Activated T-cell treated with anti-CD3 and anti-CD28 coated beads, Interleukin-2, amount 50 U/mL, for 1 hour (primary cell): ENCODE results near the gene FBRSL1.
"Not testable (repeated sequence)": the region's sequence is repeated elsewhere in the genome, so short reads cannot be mapped to it uniquely, and the experiment has no call there.

Source experiments
- DNase-seq: peaks from one replicate; pipeline ENCODE4 v3.0.0-alpha.2; 2020

Gene FBRSL1

DNA sequence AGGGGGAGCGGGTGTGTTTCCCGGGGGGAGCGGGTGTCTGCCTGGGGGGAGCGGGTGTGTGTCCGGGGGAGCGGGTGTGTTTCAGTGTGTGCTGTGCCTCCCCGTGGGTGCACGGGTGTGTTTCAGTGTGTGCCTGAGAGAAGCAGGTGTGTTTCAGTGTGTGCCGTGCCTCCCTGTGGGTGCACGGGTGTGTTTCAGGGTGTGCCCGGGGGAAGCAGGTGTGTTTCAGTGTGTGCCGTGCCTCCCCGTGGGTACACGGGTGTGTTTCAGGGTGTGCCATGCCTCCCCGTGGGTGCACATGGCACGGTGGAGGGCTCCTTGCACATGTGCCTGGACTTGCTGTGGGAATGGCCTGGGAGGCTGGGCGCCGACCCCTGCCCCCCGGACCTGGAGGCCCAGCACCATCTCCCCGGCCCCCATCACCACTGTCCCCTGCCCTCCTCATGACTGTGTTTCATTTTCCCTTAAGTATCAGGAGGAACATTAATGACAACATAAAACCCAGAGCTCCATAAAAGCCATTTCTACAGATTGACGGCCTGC is 38.7 kb downstream of the FBRSL1 start:
- DNase-seq: no peak

DNA sequence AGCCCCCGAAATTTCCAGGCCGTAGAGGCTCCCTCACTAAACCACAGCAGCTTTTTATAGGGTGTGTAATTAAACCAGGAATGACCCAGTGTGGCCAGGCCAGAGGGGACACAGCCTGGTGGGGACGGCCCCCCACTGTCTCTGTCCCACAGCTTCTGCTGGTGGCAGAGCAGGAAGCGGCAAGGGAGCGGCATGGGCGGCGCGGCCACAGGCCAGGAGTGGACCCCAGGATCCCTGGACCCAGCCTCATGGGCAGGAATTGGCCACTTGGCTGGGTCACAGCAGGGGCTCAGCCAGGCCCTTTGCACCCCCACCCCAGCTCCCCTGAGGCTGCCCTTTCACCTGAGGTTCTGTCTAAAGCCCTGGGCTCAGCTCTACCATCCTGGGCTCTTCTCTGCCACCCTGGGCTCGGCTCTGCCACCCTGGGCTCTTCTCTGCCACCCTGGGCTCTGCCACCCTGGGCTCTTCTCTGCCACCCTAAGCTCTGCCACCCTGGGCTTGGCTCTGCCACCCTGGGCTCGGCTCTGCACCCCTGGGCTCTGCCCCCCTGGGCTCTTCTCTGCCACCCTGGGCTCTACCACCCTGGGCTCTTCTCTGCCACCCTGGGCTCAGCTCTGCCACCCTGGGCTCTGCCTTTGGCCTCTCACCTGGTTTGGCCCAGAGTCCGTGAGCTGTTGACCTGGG is 39.3 kb downstream of the FBRSL1 start:
- no peak for DNase-seq

DNA sequence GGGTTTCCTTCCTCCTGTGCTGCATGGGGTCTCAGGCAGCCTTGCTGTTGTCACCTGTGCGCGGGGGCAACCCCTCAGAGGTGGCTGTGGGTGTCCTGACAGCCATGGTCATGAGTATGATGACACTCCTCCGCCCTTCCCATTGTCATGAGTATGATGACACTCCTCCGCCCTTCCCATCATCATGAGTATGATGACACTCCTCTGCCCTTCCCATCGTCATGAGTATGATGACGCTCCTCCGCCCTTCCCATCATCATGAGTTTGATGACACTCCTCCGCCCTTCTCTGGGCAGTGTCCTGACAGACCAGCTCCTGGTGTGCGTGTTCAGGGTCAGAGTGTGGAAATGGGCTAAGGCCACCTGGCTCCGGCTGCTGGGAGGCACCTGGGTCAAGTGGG is 40.0 kb downstream of the FBRSL1 start:
- DNase-seq: no peak

DNA sequence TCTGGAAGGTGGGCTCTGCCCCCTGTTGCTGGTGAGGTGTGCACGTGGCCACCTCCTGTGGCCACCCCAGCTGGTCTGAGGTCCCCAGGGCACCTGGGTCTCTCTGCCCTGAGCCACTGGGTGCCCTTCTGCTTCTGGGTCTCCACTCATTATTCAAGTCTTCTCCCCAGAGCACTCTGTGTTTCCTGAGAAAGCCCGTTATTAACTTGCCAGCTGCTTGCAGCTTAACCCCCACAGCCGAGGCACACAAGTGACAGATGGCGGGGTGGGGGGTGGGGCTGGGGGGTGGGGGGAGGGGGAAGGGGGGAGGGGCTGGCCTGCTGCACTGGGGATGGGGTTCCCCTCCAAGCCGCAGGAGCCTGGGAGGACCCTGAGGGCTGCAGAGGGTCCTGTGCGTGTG is 40.5 kb downstream of the FBRSL1 start:
- DNase-seq: no peak

DNA sequence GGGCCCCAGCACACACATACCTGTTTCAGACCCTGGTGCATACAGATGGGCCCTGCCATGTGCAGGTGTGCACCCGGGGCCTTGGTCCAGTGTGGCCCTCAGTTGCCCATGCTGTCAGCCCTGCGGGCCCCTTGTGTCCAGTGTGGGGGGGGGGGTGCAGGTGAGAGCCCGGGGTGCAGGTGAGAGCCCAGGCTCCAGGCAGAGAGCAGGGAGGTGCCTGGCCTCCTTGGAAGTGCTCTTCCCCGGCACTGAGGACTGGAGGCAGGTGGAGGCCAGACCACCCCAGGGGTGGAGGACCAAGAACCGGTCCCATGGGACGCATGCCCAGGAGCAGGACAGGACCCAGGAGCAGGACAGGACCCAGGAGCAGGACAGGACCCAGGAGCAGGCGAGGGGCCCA is 40.9 kb downstream of the FBRSL1 start:
- DNase-seq: no peak

DNA sequence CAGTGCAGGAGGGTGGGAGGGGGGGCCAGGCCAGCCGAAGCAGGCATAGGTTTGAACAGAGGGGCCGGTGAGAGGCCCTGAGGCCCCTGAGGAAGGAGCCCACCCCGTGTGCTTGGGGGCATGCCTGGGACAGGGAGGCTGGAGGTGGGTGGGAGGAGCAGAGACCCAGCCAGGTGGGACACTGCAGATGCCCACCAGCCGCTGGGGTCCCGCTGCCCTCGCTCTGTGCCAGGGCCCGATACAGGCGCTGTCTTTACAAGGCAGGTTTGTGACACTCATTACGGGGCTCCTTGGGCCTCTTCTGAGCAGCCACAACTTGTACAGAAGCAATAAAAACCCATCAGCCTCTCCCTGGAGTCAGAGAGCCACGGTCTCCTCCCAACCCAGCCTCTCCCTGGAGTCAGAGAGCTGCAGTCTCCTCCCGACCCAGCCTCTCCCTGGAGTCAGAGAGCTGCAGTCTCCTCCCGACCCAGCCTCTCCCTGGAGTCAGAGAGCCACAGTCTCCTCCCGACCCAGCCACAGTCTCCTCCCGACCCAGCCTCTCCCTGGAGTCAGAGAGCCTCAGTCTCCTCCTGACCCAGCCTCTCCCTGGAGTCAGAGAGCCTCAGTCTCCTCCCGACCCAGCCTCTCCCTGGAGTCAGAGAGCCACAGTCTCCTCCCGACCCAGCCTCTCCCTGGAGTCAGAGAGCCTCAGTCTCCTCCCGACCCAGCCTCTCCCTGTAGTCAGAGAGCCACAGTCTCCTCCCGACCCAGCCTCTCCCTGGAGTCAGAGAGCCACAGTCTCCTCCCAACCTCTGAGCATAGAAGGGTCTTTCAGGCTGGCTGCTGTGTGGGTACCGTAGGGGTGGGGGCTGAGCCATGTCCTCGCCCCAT is 43.0 kb downstream of the FBRSL1 start:
- DNase-seq: not testable (repeated sequence)

DNA sequence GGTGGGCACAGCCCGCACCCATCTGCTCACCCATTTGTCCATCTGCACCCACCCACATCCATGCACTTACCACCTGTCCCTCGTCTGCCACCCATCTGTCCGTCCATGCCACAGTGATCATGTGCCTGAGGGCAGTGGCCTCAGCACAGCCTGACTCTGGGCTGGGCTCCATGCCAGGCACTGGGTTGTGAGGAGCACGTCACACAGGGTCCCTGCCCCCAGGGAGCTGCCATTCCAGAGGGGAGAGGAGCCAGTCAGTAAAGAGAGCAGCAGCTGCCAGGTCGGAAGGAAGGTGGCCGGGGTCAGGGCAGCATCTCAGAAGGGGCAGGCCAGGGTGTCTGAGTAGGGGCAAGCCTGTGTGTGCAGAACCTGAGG is 43.6 kb downstream of the FBRSL1 start:
- no peak for DNase-seq

DNA sequence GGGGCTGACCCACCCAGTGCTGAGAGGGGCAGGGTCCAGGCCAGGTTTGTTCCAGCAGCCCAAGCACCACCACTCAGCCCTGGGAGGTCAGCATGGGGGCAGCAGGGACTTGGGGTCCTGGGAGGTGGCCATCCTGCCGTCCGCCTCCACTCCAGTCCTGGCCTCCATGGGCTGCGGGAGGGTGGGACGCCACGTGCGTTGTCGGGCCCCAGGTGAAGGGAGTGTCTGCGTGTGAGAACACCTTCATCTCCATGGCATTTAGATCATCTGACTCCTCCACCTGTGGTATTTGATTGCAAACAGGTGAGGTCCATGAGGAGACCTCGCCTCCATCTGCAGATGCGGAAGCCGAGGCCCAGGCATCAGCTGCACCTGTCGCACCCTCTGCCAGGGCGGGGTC is 44.1 kb downstream of the FBRSL1 start:
- DNase-seq: no peak

DNA sequence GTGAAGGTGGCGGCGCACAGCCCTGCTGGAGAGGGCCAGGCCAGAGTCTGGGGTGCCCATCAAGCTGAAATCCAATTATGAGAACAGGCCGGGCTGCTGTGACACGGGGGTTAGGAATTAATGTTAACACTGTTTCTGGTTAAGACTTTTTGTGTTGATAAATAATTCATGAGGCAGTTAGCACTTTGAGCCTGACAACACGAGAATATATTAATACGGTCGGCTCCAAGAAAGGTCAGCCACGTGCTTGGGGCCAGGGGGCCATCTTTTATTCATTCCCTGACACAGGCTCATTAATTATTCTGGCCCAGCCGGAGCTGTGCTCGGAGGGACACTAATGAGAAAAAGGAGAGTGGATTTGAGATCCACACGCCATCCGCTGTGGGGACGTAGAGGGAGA is 45.1 kb downstream of the FBRSL1 start:
- no peak for DNase-seq

DNA sequence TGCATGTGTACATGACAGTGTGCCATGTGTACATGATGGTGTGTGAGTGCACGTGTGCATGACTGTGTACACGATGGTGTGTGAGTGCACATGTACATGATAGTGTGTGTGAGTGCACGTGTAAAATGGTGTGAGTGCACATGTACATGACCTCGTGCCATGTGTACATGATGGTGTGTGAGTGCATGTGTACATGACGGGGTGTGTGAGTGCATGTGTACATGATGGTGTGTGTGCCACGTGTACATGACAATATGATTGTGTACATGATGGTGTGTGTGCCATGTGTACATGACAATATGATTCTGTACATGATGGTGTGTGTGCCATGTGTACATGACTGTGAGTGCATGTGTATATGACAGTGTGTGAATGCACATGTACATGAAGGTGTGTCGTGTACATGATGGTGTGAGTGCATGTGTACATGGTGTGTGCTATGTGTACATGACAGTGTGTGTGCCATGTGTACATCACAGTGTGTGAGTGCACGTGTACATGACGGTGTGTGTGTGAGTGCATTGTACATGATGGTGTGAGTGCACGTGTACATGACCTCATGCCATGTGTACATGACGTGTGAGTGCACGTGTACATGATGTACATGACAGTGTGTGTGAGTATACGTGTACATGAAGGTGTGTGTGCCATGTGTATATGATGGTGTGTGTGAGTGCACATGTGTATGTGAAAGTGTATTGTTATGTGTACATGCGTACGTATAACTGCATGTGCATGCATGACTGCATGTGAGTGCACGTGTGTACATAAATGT is 46.3 kb downstream of the FBRSL1 start:
- no peak for DNase-seq

DNA sequence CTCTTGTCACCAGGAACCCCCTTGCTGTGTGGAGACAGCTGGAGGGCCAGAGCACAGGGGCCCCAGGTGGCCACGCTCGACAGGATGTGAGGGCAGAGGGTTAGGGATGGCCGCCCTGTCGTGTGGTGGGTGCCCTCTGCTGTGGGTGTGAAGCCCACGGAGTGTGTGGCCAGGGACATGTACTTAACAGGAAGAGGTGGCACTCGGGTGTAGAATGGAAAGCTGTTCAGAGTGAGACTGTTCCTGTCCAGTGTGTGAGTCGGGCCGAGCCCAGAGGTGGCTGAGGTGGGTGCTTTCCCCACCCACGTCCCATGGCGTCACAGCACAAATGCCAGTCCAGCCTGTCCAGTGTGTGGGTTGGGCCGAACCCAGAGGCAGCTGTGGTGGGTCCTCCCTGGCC is 47.1 kb downstream of the FBRSL1 start:
- no peak for DNase-seq

DNA sequence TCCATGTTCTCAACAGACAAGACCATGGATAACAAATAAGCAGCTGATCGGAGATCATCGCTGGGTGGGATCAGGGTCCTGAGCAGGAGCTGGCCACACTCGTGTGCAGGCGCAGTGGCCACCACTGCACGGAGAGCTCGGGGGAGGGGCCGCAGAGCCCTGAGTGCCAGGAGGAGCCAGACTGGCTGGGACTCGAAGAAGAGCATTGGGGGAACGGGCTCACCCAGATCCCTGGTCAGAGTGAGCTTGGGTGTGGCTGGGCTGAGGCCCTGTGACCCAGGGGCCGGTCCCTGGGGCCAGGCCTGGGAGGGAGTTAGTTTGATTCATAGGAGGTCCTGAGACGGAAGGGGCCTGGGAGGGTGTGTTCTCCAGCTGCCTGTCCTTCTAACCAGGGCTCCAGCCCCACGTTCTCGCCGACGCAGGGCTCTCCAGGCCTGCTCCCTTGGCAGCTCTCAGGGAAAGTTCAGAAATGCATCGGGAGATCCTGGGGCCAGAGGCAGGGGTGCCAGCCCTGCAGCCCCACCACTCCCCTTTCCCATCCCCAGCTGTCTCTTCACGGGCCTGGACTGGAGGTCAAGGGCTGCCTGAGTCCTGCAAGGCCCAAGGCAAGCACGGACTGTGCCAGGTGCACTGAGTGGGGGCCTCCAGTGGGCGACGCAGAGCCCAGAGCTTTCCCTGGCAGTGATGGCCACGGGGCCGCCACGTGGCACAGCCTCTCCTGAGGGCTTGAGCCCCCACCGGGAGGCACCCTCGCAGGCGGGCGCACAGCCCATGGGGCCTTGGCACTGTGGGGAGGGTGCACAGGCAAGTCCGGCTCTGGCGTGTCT is 48.1 kb downstream of the FBRSL1 start:
- DNase-seq: no peak

DNA sequence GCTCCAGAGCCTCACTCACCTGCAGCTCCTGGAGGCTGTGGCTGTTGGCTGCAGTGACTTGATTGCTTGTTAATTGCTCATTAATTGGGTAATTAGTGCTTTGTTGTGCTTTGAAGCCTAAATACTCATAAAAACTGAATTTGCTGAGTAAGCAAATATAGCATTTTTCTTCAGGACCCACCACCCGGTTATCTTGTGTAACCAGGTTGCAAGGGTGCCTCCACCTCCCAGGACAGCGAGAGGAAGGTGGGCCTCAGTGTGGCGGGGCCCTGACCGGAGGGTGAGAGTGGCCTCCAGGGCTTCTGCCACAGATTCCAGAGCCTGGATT is 48.7 kb downstream of the FBRSL1 start:
- no peak for DNase-seq

DNA sequence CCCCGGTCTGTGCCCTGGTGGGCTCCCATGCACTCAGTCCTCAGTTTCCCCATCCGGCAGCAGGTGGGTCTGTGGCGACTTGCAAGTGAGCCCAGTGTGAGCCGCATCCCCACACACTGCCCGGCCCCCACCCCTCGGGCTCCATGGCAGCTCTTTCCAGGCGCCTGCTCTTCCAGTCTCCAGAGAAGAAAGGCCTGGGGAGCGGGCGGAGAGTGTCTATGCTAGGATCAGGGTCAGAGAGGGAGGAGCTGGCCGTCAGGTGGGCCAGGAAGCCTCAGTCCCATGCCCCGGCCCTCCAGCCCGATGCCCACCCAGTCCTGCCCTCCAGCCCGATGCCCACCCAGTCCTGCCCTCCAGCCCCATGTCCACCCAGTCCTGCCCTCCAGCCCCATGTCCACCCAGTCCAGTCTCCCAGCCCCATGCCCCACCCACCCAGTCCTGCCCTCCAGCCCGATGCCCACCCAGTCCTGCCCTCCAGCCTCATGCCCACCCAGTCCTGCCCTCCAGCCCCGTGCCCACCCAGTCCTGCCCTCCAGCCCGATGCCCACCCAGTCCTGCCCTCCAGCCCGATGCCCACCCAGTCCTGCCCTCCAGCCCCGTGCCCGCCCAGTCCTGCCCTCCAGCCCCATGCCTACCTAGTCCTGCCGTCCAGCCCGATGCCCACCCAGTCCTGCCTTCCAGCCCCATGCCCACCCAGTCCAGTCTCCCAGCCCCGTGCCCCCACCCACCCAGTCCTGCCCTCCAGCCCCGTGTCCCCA is 49.2 kb downstream of the FBRSL1 start:
- no peak for DNase-seq

DNA sequence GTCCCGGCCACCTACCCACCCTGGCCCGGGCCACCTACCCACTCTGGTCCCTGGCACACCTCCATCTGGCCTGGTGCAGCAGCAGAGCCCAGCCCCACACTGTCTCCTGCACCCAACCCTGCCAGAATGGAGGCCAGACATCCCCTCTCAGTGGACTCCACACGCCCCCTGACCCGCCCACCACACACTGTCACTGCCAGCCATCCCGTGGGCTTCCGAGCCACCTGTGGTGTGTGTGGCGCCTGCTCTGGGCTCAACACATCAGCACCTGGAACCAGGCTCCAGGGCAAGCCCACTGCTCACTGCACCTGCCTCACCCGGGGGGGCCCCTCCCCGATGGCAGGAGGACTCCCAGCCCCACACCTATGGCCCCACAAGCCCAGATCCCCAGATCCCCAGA is 50.5 kb downstream of the FBRSL1 start:
- DNase-seq: no peak

DNA sequence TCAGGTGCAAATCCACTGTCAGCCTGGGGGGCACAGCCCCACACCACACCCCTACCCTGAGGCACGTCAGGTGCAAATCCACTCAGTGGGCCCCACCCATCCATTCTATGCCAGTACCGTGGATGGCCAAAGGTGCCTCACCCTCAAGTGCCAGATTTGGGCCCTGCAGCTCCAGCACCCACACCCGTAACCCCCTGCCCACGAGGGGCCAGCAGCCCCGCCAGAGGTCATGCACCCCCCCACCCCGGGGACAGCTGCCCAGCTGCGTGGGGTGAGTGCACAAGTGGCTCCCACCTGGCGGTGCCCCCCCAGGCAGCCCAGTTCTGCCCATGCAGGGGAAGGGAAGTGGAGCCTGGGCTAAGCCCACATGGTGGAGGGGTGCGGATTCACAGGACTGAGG is 51.2 kb downstream of the FBRSL1 start:
- DNase-seq: no peak

DNA sequence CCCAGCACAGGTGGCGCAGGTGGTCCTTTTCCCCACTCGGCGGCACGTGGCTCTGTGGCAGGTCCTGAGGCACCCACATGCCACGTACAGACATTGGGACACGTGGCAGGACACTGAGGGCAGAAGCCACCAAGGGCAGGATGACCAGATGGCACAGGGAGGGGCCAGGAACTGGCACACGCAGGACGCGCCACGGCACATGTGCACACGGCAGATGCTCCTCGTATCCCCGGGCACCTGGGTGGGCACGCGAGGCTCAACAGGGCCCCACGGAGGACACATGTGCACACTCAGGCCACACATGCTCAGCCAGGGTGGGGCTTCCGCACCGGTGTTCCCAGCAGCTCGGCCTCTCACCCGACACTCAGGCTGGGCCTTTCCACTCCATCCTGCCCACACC is 52.0 kb downstream of the FBRSL1 start:
- DNase-seq: no peak

DNA sequence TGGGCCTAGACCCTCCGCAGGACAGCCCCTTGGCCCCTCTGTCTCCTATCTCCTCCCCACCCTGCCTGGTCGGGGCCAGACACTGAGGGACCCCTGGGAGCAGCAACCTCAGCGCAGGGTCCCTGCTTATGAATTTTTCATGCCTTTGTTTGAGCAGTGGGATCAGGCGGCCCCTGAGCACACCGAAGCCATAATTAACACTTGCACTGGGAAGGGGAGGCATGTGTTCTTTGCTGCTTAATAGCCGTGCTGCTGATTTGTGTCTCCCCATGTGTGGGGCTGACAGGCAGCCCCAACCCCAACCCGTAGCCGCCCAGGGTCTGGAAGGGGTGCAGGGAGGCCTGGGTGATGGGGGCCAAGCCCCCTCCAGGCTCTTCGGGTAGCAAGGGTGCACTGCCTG is 52.7 kb downstream of the FBRSL1 start:
- no peak for DNase-seq

DNA sequence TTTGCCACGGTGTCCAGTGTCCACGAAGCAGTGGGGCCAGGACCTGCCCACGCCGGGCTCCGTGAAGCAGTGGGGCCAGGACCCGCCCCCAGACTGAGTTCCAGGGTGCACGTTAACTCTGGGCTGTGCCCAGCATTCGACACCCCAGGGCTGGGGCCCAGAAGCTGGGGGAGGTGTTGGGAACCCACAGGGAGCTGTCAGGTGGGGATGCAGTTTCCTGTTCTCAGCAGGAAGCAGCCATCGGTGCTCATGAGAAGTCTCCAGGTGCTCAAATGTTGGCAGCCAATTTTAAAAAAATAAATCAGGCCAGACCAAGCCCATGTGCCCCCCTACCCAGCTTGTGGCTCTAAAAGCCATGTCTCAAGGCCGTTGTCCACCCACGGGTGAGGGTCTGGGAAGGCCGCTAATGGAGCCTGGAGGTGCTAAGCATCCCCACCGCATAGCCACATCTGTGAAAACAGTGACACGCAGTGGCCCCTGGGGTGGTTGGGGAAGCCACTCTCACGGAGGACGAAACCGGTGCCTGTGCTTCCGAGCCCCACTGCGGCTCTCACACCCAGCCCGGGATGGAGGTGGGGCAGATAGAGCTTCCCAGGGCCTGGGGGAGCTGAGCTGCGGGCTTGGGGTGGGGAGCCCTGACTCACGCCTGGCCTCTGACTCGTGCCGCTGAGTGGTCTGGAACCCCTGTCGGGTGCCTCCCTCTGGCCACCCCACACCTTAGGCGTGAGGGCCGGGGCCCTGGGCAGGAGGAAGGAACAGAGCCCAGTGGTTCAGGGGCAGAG is 53.5 kb downstream of the FBRSL1 start:
- no peak for DNase-seq

DNA sequence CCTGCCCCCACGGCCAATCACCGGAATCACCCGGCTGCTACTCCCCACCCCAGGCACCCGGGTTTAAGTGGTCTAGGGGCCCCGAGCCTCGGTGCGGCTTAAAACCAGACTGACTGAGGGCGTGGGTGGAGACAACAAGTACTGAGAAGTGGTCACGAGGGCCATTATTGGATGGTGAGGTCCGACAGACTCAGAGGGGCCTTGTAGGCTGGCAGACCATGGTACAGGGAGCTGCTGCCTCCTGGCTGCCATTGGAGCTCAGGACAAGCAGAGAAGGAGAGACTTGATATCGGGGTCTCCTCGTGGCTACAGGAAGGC is 54.1 kb downstream of the FBRSL1 start:
- no peak for DNase-seq

DNA sequence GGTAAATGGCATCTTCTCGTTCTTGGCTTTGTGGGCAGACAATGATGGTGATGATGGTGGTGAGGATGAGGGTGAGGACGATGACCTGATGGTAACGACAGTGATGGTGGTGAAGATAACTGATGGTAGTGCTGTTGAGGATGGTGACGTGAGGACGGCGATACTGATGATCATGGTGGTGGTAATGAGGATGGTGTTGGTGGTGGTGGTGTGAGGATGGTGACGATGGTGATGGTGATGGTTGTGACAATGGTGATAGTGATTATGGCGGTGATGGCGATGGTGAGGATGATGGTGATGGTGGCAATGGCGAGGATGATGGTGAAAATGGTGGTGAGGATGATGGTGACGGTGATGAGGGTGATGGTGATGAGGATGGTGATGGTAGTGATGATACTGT is 54.5 kb downstream of the FBRSL1 start:
- no peak for DNase-seq
